Astrocyte (in vitro differentiated cells and primary cell): ENCODE results near the gene RAD51.

ENCODE experiments used
- CTCF ChIP-seq: IDR thresholded peaks from 2 replicates; pipeline ENCODE4 v1.5.1; 2011; ENCODE audit warnings: low read depth, mild to moderate bottlenecking, inconsistent platforms, low read length, moderate library complexity; ENCODE audit not compliant: insufficient read depth
- EZH2 ChIP-seq: IDR thresholded peaks from 2 replicates; pipeline ENCODE4 v1.6.1; 2012; ENCODE audit warnings: mild to moderate bottlenecking, low read length, inconsistent platforms; ENCODE audit not compliant: insufficient read depth

- no peak for TF ChIP-seq EZH2
- TF ChIP-seq CTCF = no peak
Observed at GRCh38 chr15:40722354-40722753, 27.4 kb downstream of the RAD51 start.
